GM11168 (cell line): ENCODE results near the gene FIGN.

Experiments used
- in situ Hi-C: fragments of 300-500 bp; cut with MboI; formaldehyde crosslinking; loops from one replicate; pipeline ENCODE4 v1.12.0; 2022; ENCODE audit warnings: low sequenced_read_pairs; ENCODE audit not compliant: unreplicated experiment

The FIGN gene

DNA sequence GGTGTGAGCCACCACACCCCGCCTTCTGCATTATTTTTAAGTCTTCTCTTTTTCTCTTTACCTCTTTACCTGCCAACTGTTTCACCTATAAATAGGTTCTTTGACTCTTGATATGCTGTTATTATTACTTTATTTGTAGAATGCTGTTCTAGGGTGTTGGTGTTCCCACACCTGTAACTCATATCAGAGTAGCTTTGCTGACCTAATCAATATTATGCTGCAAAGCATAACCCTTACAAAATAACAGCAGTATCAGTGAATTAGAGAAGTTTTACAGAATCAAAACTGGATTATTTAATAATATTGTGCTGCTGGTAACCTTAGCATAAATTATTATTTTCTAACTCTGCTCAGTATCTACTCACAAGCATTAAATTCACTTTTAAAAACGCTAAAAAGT lies 161.5 kb downstream of the FIGN start:
- in situ Hi-C loops, result no loop called here

DNA sequence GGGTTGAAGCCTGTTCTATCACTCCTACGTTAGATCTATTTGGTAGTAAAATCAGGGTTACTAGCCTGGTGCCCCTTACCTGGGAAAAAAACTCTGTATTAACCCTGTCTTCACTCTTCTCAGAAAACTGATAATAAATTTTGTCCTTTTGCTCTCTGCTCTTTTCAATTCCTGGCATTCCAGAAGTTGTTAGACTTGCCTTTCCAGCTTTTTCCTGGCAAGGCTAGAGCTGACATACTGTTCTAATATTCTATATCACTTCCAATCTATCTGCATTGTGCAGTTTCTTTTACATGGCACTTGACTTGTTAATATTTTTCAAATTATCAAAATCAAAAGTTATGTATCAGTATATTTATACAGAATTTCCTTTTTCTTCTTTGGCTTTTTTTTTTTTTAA lies 162.2 kb downstream of the FIGN start:
- in situ Hi-C loops, result no loop called here

DNA sequence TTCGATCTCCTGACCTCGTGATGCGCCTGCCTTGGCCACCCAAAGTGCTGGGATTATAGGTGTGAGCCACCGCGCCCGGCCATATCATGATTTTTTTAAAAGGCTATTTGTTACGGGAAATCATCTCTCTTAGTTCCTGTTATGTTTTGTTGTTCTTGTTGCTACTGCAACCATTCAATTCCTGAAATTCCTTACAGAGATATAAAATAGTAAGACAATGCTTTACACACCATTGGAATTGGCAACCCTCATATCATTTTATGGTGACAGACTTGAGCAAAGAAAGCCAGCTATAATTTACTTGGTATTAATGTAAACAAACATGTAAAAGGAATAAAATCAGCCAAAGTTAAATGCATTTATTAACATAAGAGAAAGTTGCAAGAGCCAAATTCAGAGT lies 163.0 kb downstream of the FIGN start:
- in situ Hi-C loops, result no loop called here

DNA sequence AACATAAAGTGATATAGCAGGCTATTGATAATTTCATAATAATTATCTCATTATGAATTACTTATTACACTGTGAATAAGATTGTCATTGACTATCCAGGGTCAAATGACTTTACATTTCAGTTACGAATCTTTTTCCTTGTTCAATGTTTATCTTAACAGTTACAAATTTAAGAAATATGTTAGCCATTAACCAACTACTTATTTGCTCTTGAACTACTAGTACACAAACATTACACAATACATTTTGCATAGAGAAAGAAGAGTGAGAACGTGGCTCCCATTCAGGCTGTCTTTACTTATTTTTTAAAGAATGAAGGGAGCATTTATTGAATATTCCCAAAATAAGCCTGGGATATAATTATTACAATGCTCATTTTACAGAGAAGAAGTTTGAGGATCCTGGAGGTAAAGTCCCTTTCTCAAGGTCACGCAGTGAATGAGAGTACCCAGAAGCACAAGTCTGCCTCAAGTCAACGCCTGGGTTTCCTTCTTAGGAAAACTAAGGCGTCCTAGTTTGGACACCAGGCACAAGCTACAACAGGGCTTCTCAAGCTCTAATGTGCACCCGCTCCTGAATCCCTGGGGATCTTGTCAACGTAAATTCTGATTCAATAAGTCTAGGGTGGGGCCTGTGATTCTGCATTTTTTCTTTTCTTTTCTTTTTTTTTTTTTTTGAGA lies 164.2 kb downstream of the FIGN start:
- in situ Hi-C loops, result no loop called here

DNA sequence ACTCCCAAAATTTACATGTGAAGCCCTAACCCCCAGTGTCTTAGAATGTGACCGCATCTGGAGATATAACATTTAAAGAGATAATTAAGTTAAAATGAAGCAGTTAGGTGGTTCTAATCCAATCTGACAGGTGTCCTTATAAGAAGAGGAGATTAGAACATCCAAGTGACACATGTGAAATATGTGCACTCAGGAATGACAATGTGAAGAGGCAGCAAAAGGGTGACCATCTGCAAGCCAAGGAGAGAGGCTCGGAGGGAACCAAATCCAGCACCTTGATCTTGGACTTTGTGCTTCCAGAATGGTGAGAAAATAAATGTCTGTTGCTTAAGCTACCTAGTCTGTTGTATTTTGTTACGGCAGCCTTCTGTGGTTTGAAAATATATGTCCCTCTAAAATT lies 165.4 kb downstream of the FIGN start:
- in situ Hi-C loops, result no loop called here

DNA sequence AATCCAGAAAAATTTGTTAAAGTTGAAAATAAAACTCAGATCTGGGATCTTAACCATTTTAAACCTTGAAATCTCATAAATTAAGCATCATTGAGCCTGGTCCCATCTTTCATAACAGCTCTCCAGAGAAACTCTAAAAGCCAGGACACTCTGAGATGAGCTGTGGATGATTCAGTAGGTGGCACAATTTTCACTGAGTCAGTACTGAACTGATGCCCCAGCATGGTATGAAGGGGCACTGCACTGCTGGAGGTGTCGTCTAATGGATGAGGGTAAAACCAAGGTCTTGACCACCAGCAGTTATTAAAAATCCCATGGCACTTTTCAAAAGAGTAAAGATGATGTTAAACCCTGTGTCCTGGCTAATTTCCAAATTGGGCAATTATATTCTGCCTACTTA lies 170.6 kb downstream of the FIGN start:
- in situ Hi-C loops, result no loop called here

DNA sequence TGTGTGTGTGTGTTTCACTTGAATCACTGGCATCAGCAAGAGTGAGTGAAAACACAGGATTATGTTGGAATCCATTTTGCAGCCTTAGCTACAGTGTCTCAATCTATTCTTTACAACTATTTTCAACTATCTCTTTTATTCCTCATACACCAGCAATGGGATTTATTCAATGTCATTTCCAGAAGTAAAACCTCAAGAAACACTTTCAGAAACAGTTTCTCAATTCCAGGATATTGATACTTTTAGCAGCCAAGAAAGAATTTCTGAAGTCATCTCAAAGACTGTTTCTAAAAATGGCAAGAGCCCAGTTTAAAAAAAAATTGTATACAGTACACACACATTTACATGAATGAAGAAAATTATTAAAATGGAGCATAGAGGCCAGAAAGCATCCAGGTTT lies 171.6 kb downstream of the FIGN start:
- in situ Hi-C loops, result no loop called here

DNA sequence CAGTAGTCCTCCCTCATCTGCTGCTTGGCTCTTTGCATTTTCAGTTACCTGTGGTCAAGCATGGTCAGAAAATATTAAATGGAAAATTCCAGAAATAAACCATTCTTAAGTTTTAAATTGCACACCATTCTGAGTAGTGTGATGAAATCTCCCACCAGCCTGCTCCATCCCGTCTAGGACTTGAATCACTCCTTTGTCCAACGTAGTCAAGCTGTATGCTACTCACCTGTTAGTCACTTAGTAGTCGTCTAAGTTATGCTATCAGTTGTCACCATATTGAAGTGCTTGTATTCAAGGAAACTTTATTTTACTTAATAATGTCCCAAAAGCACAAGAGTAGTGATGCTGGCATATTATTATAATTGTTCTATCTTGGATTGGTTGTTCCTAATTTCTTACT lies 172.5 kb downstream of the FIGN start:
- in situ Hi-C loops, result no loop called here

DNA sequence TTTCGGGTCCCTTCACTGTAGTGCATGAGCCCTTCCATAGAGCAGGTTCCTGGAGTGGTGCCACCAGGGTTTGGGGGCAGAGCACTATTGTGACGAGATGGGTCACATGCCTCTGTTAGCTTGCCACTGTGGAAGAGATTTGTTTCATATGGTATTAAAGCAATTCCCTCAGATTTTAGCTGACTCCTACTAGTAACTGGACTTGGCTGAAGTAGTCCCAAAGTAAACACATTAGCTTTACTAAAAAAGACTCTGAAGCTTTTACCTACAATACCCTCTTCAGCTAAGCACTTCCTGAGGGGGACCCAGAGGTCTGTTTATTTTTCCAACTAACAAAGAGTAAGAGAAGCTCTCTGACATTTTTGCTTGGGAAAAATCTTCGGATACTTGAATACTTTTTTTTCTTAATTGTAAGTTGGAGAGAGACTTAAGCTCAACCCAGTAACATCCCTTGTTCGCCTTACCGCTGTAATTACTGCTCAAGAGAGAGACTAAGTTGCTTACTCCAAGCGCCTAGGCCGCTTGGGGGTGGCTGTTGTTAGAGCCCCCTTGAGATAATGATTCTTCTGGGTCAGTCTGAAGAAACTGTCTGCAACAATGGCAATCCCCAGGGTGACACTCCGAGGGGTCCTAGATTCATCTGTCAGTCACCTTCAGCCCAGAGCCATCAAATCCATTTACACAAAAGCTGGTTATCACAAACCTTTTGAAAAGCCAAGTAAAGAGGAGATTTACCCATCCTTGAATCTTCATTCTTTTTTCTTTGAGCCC lies 177.4 kb downstream of the FIGN start:
- in situ Hi-C loops, result no loop called here

DNA sequence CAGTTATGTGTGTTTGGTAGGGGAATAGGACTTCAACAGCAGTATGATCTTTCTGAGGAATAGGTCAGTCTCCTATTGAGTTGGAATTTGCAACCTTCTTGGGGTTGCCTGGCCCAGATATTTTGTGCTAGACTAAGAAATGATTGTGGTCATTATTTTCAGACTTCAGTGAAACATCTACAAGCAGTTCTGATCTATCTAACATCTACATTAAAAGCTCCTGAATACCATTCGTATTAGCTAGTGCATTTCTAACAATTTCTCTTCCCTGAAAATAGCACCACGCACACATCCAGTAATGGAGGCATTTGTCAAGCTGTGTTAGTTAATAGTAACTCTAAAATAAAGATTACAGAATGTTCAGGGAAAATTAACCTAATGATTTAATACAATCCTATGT lies 179.3 kb downstream of the FIGN start:
- in situ Hi-C loops, result no loop called here

DNA sequence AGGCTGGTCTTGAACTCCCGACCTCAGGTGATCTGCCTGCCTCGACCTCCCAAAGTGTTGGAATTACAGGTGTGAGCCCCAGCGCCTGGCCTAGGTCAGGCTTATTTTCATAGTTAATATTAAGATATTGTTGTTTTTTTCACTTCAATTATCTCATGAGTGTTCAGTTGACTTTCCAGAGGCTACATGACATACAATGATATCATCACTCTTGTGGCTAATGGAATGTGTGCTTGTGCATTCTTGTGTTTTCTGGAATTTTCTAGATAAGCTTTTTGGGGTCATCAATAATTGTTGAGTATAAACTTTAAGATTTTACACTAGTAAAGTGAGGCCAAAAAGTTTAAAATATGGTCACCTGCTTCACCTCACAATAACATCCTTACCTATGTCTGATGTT lies 180.9 kb downstream of the FIGN start:
- in situ Hi-C loops, result no loop called here

DNA sequence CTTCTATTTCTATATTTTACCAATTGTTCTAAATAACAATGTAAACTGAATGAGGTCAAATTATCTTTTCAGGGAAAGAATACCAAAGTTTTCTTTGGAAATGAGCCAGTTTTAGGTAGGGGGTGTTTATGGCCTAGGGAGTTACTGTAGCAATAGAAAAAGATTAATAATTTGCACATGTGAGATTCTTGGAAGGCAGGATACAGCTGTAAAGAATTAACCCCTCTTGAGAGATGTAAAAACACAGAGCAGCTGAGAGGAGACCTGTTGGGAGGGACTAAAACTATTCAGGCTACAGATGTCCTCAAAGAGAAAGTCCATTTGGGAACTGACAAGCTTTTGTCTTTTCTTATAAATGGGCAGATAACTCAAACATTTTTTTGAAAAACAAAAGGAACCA lies 182.2 kb downstream of the FIGN start:
- in situ Hi-C loops, result no loop called here

DNA sequence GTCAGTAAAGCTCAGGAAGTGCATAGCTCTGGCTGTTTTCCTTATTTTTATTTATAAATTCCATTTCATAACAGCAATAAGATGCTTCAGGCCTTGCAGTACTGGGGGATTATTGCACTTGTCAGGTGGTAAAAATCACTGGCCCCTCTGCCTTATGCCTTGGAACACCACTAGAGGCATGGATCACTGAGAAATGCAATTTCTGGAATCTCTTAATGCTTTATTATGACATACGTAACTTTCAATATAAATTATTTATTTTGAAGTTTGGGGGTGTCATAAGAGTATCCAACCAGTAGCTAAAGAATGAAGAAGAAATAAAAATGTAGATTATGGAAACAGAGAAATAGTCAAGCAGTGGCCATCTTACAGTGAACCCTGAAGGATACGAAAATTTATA lies 183.1 kb downstream of the FIGN start:
- in situ Hi-C loops, result no loop called here

DNA sequence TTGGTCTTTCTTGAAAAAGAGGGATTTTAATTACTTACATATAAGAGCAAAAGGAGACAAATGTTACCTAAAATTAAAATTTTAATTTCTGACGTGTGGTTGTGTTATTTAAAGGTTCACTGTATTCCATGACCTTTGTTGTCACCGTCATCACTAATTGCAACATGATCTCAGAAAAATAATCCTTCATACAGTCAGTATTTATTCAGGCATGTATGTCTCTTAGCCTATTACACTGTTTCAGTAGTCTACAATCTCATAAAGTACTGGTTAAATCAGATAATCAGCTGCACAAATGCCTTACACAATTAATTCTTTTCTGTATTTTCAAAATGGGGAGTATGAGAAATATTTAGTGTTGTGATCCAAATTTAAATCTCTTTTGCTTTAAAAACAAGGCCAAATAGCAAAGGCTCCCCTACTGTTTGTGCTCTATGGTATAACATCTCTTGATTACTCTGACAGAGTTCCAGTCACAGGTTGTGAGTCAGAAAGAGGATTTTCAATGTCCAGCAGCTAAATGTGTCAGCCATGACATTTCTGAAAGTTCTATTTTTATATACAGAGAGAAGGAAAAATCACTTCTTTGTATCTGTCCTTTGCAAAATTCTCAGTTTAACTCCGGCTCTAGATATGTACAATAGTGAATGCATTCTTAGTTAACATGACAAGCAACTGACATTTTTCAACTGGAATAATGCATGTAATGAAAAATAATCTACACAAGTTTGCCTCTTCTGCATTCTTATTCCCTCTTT lies 184.0 kb downstream of the FIGN start:
- in situ Hi-C loops, result no loop called here

DNA sequence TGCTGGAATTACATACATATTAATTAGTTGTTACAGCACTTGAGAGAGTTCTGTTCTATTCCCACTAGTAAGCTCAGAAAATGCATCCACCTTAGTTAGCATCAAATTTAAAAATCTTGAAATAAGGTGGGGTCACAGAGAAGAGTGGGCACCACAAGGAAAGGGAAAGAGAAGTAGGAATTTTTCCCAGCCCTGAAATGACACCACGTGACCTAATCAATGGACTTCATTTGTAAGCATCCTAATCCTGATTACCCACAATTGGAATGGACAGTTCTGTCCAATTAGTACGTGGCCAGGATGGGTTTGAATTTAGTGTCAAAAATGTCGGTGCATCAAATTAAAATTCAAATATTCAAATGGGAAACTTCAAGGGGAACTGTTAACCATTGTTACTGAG lies 186.8 kb downstream of the FIGN start:
- in situ Hi-C loops, result no loop called here
